SIG-M5 (cell line): ENCODE data around the gene RUNX3.
"Not testable (repeated sequence)": the region's sequence is repeated elsewhere in the genome, so short reads cannot be mapped to it uniquely, and the experiment has no call there.

Experiments
- DNase-seq: peaks from one replicate; lab custom pipeline; 2025; lab: John Stamatoyannopoulos, UW

Gene RUNX3

DNA sequence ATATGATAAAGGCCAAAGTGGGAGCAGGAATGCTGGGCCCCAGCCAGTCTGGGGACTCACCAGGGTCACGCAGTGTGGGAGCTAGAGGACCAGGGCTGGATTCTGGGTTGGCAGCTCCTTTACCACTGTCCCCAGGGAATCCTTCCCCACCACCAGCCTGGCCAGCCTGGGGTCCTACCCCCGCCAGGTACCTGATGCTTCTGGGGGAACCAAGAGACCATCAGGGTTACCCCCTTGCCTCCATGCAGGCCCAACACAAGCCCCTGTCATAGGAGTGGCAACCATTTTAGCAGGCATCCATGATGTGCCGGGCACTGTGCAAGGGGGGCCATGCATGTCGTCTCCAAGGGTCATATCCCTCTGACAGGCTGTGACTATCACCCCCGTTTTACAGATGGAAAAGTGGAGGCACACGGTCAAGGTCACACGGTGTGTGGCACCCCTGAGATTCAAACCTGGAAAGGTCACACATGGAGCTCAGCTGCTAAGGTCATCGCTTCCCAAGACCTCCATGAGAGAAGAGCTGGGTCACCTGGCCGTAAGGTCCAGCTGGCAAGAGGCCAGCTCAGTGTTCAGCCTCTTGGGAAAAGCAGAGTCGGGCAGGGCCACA is 16.4 kb downstream of the RUNX3 start:
- no peak for DNase-seq

DNA sequence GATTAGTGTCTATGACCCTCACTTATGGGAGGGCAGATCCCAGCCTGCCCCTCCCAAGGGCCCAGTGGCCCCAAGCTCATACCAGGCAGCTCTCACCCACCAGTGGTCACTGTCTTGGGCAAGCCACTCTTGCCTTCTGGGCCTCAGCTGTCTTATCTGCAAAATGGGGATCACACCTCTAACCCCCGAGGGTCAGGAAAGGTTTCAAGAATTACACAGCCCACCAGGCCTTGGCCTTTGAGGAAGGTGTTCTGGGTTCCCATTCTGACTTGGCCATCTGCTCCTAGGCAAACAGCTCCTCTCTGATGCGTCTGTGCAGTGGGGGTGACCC is 16.8 kb downstream of the RUNX3 start:
- no peak for DNase-seq

GRCh38 chr1:24912376-24913273 is 17.5 kb downstream of the RUNX3 start:
- DNase-seq = no peak

- no peak for DNase-seq
Measured at GRCh38 chr1:24911651-24912155, 18.4 kb downstream of the RUNX3 start.

GRCh38 chr1:24910751-24911650 is 19.1 kb downstream of the RUNX3 start:
- peak; percentile 21 for DNase-seq

- no peak for DNase-seq
Measured at GRCh38 chr1:24910210-24910609, 19.9 kb downstream of the RUNX3 start.

DNA sequence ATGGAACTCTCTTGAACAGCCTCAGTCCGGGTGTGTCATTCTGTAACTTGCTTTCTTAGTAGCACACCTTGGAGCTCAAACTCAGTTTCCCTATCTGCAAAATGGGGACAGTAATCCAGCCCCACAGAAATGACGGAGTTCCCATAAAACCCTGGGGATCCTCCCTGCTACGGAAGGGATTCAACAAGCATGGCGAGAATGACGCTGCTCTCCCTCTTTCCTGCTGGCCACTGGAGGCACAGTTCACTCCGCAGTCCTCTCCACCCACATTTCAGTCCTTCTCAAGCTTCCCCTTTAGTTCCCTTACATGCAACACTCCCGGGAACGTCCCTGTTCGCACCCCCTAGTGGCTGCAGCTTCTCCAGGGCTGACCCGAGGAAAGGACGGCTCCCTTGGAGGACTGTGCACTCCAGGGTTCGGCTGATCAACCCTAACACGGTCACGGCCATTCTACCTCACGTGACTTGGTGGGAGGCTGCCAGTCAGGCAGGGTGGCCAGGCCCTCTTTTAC is 20.6 kb downstream of the RUNX3 start:
- DNase-seq = peak; percentile 9

DNA sequence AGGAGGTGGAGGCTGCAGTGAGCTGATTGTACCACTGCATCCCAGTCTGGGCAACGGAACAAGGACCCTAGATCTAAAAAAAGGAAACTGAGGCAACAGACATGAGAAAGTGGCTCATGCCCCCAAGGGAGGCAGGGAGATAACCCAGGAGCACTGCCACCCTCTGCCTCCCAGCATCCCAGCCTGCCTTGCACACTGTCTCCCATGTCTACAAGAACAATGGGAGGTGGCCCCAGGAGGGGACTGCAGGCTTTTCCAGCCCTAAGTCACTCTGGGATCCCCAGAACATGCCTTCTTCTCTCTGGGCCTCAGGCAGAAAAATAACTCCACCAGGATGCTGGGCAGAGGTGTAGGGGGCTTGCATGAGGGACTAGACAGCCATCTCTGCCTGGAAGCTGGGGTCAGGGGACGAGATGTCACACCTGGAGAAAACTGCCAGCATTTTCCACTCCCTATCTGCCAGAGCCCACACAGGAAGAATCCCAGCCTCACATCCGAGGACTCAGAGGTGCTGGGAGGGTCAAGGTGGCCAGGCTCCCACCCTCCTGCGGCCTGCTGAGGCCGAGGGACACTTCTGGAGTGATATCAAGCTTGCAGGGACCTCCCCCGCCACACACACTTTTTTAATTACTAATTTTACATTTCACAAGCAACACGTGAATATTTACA is 21.4 kb downstream of the RUNX3 start:
- DNase-seq = no peak

- DNase-seq = not testable (repeated sequence)
Measured at GRCh38 chr1:24907587-24908294, 22.3 kb downstream of the RUNX3 start.

DNA sequence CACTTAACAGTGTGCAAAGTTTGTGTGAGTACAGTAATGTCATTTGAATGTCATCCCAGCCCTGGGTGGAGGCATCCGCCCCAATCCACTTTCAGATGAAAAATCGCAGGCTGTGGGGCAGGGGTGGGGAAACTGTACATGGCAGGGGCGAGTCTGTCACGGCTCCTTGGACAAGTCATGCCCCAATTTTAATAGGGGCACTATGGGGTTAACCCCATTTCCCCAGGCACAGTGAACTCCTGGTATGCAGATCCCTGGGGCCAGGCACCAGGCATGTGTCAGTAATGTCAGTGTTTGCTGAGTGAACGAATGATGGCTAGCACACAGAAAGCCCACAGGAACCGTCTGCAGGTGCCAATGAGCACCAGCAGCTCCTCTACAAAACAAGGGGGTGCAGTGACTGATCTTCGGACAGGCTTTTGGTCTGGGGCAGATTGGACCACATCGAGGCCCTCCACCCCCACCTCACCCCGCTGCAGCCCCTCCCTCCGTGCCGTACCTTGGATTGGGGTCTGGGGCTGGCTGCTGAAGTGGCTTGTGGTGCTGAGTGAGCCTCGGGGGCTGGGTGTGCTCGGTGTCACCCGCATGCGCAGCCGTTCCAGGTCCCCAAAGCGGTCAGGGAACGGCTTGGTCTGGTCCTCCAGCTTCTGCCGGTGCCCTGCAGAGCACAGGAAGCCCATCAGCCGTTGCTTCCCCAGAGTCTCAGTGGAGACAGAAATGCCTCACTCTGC is 23.2 kb downstream of the RUNX3 start:
- DNase-seq = no peak

DNA sequence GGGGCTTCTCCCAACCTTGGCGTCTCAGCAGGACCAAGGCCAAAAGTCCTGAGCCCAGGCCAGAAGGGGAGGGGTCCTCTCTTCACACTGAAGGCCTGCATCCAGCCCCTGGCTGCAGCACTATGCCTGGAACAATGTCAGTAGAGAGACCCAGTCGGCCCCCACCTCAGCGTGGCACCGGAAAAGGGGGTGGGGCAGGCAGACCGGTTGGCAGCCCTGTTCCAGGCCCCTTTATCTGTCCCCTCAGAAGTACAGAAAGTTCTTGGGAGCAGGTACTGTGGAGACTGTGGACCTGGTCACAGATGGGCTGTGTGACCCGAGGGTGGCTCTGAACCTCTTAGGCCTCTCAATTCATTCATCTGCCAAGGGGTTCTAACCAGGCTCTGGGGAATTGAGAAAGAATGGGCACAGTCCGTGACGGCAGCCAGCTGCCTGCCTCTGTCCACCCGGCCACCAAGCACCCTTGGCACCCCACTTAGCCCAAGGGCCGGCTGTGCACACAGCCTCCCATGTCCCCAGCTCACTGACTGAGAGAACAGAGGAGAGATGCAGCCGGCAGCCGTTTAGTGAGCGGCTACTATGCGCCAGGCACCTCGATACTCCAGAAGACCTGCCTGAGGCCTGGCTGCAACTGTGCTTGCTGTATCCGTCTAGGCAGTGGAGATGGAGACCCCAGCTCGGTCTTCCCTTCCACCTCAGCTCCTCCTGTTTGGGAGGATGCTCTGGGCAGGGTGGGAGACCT is 23.9 kb downstream of the RUNX3 start:
- DNase-seq = no peak

DNA sequence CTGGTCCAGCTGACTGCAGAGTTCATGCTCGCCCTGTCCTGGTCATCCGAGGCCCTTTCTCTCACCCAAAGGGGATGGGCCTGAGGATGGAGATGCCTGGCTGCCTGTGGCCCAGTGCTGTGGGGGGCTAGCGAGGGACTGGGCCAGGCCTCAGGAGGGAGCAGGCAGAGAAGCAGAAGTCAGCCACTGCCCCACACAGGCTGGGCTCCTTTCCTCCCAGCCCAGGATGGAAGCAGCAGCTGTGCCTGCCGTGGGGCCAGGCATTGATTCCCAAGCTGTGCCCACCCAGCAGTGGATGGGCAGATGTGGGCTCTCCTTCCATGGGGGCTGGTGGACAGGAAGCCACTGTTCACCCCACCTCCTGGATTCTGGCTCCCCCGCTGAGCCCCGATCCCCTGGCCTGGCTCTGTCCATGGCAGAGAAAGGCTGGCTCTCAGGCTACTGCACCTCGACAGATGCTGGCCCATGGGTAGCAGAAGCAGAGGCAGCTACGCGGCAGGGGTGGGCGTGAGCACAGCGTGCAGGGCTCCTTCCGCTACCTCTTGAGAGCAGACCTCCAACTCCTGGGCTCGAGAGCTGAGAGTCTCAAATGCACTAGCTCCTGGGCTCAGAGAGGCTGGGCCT is 24.6 kb downstream of the RUNX3 start:
- DNase-seq = no peak

DNA sequence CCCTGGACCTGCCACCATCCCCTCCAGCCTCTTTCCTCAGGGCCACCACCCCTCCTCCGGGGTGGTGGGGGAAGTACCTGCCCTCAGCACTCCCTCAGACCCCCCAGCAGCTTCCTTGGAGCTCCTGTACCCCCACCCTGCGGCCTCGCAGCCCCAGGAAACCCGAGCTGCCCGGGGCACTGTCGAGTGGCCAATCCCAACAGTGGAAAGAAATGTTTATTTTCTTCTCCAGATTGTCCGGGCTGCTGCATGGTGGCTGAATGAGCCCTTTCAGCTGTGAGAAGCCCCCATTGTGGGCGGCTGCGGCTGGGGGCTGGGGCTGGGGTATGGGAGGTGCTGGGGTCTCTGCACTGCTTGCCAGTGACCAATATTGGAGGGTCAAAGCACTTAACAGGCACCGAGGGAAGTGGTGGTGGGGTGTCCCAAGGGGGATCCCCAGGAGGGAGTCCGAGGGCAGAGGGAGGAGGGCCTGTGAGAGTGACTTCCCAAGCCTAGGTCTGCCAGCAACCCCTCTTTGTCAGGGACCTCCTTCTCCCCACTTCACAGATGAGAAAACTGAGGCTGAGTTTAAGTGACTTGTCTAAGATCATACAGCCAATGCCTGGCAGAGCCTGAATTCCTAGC is 25.2 kb downstream of the RUNX3 start:
- DNase-seq = no peak

- DNase-seq = no peak
Measured at GRCh38 chr1:24903955-24904730, 25.9 kb downstream of the RUNX3 start.

- no peak for DNase-seq
Measured at GRCh38 chr1:24903560-24903954, 26.5 kb downstream of the RUNX3 start.

DNA sequence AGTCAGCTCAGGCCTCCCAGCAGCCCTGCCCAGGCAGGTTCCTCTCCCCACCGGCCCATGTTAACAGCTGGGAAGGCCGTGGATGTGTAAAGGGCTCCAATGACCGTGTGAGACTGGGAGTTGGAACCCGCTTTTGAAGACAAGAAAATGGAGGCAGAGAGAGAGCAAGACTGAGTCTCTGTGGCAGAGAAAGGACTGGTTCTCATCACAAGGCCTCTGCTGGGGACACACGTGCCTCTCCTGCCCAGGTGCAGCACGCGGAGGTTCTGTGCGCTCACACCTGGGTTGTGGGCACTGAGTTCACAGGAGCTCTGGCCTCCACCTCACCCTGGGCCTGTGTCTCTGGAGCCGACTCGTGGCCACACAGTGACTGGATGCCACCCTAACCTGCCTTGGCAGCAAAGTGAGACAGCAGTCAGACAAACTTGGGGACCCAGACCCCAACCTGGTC is 27.0 kb downstream of the RUNX3 start:
- DNase-seq = no peak

- no peak for DNase-seq
Measured at GRCh38 chr1:24902471-24902891, 27.6 kb downstream of the RUNX3 start.
